SIG-M5 treated with dmso at 0.1 percent for 504 hours (cell line): ENCODE data around the gene VWA5B2.

Experiments
- DNase-seq: peaks from one replicate; lab custom pipeline; 2025; ENCODE audit not compliant: unreplicated experiment; lab: John Stamatoyannopoulos, UW

Gene VWA5B2

DNA sequence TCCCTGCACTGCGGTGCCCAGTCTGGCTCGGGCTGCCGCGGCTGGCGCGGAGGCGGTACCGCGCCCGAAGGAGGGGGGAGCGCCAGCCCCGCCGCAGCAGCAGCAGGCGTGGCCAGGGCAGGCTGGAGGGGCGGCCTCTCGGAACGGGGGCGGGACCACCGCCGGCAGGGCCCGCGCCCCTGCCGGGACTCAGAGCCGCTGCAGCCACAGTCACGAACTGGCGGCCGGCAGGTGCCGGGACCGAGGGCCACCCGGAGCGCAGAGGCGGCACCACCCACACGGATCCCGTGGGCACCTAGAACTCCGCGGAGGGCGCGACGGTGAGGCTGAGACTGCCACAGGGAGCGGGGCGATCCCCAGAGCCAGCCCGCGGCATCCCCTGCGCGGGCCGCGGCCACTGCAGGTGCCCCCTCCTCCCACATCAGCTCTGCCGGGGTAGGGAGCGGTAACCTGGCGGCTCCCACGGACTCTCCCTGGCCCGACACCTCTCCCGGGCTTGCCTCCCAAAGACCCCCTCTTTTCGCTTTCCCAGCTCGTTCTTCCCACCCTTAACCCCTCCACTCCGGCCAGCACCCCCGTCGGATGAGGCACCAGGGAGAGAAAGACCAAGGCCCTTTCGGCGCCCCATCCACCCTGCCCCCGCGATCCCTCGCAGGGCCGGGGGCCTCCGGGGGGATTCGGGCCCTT, at the start of gene VWA5B2:
VWA5B2 (plus strand) TSS at position 192 of the 687 bp plus-strand sequence. CDS start 944 bp downstream, outside the sequence.
- peak; percentile 58 for DNase-seq

DNA sequence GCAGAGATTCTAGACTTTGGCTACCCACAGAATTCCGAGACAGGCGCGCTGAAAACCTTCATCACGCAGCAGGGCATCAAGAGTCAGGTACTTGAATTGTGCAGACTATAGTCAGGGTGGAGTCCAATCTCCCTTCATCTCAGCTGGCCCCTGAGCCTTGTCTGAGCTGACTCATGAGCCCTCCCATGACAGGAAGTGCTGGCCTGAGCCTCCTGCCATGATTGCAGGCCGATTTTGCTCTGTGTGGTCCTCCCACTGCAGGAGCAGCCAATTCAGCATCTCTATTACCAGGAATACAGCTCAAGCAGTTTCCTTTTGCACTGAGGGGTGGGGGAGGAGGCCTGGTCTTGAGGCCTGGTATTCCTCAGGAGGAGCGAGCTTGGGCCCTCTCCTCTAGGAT, 49.2 kb upstream of the VWA5B2 start:
- no peak for DNase-seq

DNA sequence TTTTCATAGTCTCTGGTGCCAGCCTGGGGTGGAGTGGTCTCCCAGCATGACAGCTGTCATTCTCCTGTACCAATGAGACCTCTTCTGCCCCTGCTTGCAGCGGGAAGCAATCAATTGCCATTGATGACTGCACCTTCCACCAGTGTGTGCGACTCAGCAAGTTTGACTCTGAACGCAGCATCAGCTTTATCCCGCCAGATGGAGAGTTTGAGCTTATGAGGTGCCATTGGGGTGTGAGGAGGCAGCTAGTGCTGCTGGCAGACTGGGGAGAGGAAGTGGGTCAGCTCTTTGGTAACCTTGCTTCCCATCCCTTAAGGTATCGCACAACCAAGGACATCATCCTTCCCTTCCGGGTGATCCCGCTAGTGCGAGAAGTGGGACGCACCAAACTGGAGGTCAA, 47.8 kb upstream of the VWA5B2 start:
- DNase-seq, result no peak

DNA sequence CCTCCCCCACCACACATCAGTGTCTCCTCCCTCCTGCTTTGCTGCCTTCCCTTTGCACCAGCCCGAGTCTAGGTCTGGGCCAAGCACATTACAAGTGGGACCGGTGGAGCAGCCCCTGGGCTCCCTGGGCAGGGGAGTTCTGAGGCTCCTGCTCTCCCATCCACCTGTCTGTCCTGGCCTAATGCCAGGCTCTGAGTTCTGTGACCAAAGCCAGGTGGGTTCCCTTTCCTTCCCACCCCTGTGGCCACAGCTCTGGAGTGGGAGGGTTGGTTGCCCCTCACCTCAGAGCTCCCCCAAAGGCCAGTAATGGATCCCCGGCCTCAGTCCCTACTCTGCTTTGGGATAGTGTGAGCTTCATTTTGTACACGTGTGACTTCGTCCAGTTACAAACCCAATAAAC, 45.7 kb upstream of the VWA5B2 start:
- no peak for DNase-seq

DNA sequence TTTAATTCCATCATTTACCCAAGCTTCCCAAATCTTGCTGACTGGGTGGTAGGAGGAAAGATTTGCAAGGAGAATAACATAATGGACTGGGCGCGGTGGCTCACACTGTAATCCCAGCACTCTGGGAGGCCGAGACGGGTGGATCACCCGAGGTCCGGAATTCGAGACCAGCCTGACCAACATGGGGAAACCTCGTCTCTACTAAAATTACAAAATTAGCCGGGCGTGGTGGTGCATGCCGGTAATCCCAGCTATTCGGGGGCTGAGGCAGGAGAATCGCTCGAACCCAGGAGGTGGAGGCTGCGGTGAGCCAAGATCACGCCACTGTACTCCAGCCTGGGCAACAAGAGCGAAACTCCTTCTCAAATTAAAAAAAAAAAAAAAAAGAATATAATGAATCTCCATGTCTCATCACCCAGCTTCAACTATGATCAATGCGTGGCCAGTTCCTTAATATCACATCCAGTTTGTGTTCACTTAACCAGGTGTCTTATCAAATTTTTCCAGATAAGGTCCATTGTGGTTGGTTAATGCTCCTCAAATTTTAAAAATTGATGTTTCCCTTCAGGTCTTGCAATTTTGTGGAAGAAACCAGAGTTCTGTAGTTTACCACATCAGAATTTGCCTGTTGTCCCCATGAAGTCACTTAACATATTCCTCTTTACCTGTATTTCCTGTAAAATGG, 44.7 kb upstream of the VWA5B2 start:
- no peak for DNase-seq

DNA sequence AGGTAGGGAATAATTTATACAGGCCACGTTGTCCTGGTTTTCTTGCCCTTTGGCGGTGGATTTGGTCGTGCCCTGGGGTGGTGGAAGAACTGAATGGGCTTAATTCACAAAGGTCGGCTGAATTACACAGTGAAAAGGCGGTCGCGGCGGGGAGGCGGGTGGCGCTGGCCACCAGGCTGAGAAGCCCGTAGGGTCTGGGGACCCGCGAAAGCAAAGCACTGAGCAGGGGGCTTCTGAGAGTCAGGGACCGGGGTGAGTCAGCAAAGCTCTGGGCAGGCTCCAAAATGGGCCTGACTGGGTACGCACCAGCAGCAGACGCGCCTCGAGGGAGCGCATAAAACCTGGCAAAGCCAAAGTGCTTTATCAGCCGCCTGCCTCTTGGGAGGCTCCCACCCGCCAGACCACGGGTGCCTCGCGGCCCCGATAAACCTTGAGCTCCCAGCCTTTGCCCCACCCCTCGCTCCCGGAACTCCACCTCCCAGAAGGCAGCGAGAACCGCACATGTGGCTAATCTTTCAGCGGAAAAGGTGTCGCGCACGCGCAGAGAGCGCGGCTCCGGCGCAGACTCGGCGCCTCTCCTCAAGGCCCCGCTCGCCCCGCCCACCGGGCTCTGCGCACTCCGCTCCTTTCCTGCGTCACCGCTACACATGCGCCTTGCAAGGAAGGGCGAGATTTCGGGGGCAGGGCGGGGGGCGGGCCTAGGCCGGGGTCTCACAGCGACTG, 43.8 kb upstream of the VWA5B2 start:
- DNase-seq, result peak; percentile 98

DNA sequence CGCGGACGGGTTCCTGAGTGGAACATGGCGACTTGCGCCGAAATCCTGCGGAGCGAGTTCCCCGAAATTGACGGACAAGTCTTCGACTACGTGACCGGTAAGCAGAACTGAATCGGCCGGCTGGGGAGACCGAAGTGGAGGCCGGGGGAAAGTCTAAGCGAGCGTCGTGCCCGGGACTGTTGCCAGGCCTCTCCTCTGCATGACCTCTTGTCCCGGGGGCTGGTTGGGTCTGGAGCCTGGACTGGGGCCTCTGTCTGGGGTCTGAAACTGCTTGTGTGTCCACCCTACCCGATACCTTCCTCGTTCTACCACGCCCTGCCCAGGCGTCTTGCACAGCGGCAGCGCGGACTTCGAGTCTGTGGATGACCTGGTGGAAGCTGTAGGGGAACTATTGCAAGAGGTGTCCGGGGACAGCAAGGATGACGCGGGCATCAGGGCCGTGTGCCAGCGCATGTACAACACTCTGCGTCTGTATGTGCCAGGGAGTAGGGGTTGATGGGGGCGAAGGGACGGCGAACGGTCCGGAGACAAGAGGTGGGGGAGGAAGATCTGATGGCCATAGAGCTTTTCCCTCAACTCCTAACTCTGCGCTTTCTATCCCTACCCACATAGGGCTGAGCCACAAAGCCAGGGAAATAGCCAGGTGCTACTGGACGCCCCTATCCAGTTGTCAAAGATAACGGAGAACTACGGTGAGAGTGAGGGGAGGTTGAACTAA, 43.0 kb upstream of the VWA5B2 start, which contains the start of gene ABCF3:
ABCF3 (plus strand) TSS at position 16 of the 718 bp plus-strand sequence; CDS start at position 25, 9 bp downstream.
- no peak for DNase-seq

DNA sequence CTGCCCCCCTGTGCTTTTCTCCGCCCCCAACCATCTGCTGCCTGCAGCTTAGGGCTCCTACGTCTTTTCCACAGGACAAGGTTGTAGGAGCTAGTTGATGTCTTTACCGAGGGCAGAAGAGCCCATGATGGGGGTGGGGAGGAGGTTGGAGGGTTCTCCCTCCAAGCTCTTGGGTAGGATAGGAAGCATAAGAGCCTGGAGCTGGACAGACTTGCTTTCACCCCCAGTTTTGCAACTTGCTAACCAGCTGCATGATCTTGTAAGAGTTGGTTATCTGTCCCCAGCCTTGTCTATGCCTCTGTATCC, 42.5 kb upstream of the VWA5B2 start:
- DNase-seq, result peak; percentile 31

DNA sequence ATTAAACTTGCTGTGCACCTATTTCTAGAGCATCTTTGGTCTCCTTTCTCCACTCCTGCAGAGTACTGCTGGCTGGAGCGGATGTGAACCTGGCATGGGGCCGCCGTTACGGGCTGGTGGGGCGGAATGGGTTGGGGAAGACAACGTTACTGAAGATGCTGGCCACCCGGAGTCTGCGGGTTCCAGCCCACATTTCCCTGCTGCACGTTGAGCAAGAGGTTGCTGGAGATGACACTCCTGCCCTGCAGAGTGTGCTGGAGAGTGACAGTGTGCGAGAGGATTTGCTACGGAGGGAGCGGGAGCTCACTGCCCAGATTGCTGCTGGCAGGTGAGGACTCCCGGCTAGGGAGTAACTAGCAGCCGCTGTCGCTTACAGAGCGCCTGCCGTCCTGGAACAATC, 41.3 kb upstream of the VWA5B2 start:
- no peak for DNase-seq

DNA sequence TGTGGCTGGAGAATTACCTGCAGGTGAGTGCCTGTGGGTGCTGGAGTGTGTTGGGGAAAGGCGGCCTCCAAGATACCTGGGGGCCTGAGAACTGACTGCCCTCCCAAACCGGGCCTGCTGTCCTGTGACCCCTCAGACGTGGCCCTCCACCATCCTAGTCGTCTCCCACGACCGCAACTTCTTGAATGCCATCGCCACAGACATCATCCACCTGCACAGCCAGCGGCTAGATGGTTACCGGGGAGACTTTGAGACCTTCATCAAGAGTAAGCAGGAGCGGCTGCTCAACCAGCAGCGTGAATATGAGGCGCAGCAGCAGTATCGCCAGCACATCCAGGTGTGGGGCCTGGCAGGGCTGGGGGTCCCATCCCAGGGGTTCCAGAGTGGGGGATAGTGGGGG, 40.0 kb upstream of the VWA5B2 start:
- DNase-seq, result no peak

DNA sequence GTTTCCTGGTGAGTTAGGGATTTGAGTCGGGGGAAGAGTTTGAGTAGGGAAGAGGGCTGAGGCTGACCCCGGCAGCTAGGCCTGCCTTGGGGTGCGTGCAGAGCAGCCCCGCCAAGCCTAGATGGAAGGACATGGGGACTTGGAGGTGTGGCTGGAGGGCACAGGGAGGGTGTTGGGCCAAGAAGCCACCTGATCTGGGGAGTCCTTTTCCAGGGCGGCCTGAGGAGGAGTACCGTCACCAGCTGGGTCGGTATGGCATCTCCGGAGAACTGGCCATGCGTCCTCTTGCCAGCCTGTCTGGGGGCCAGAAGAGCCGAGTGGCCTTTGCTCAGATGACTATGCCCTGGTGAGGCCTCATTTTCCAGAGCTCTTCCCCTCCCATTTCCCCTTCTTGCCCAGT, 36.5 kb upstream of the VWA5B2 start:
- no peak for DNase-seq

DNA sequence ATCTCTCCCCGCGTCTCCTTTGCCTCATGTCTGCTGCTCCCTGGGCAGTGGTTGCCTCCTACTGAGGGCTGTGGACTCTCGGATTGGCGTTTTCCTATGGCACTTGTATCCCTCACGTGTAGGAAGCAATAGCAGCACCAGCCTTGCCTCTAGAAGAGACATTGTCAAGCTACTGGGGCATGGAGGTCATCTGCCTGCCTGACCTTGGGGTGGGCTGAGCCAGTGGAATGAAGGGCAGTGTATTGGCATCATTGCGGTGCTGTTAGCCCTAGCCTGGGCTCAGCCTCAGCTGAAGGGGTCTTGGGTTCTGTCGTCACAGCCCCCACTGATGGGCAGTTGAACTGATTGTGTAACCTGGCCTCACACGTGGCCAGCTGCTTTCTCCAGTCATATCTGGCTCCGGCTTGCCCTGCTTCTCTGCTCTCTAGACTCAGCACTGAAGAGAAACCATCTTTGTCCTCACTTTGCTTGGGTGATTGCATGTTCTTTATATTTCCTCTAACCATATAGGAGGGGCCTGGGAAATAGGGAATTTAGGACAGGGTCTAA, 35.3 kb upstream of the VWA5B2 start:
- DNase-seq, result no peak

DNA sequence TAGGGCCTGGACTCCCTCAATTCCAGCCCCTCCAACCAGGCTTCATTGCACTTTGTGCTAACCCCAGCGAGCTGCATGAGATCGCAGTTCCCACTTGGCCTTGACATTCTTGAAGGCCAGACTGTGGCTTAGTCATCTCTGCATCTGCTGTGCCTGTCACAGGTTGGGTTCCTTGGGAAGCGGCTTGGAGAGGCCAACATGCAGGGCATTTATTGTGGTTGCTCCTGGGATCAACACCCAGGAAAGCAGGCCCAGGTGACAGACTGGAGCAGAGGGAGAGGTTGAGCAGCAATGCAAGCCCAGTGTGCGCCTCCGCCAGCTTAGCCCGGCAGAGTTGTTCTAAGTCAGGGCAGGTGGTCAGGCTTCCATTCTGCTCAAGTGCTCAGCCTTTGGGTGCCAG, 32.8 kb upstream of the VWA5B2 start:
- DNase-seq, result no peak

DNA sequence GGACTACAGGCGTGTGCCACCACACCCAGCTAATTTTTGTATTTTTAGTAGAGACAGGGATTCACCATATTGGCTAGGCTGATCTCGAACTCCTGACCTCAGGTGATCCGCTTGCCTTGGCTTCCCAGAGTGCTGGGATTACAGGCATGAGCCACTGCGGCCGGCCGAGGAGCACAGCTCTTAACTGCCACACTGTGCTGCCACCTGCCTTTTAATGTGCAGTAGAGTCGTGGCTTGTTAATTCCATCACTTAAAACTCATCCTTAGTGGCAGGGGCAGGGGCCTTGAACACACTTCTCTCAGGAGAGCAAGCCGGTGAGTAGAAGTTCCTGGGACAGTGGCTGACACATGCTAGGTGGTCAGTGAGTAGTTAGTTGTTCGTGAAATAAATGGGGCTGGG, 30.9 kb upstream of the VWA5B2 start:
- no peak for DNase-seq

DNA sequence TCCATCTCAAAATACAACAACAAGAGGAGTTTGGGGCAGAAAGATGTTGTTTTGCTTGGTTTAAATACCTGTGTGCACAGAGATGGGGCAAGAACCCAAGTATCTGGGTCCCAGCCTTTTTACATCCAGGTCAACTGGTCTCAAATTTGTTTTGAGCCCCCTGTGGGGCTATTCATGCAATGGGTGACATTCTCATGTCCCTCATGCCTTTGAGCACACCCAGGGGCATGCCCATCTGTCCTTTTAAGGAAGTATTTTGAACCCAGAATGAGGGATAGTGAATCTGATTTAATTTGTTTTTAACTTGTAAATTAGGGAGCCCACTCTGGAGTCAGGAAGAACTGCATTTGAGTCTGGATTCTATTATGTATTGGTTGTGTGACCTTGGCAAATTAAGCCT, 28.6 kb upstream of the VWA5B2 start:
- no peak for DNase-seq

DNA sequence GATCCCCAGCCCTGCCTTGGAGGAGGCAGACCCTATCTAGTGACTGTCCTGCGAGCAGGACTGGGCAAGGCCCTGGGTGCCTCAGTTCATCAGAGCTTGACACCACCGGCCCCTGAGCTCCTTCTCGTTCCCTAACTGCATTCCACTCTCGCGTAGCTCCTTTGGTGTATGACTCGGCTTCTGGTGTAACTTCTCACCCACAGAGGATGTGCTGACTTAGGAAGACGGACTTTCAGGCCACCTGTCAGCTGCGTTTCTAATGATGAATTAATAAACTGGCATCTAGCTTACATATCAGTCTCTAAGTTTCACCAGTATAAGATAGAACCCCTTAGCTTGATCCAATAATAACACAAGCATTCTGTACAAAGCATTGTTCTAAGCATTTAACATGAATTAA, 25.9 kb upstream of the VWA5B2 start:
- no peak for DNase-seq

DNA sequence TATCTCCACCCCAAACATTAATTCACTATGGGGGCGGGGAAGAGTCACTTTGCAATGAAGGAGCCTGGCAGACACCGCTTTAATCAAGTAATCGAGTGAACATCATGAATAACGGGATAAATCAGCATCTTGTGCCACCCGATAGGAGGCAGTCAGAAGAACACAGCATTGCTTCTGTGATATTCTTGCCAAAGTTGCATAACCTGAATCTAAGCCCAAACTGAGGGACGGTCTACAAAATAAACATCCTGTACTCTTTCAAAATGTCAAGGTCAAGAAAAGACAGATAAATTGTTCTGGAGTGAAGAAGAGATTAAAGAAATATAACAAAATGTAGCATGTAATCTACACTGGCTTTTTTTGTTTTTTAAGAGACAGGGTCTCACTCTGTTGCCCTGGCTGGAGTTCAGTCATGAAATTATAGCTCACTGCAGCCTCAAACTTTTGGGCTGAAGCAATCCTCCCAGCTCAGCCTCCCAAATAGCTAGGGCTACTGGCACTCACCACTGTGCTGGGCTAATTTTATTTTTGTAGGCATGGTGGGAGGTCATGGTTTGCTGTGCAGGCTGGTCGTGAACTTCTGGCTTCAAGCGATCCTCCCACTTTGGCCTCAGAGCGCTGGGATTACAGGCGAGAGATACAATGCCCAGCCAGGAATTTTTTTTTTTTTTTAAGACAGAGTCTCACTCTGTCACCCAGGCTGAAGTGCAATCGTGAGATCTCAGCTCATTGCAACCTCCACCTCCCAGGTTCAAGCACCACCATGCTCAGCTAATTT, 20.1 kb upstream of the VWA5B2 start:
- DNase-seq, result no peak

DNA sequence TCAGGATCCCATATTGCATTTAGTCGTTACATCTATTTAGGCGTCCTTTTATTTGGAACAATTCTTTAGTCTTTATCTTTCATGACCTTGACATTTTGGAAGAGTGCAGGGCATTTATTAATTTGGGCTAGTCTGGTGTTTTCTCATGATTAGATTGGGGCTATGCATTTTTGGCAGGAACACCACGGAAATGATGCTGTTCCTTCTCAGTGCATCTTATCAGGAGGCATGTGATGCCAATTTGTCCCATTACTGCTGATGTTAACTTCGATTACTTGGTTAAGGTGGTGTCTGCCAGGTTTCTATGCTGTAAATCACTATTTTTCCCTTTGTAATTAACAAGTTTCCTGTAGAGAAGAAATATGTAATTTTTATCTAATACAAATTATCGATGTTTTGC, 18.1 kb upstream of the VWA5B2 start:
- DNase-seq, result no peak

DNA sequence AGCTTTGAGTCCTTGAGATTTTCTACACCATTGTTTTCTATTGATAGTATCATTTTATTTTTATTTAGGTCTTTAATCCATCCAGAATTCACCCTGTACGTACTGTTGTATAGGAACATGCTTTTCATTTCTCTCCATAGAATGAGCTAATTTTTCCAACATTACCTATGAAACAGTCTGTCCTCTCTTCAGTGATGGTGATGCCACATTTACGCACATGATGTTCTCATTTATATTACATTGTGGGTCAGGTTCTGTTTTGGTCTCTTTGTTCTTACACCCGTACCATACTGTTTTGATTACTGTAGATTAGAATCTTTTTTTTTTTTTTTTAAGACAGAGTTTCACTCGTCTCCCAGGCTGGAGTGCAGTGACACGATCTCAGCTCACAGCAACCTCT, 17.7 kb upstream of the VWA5B2 start:
- no peak for DNase-seq

DNA sequence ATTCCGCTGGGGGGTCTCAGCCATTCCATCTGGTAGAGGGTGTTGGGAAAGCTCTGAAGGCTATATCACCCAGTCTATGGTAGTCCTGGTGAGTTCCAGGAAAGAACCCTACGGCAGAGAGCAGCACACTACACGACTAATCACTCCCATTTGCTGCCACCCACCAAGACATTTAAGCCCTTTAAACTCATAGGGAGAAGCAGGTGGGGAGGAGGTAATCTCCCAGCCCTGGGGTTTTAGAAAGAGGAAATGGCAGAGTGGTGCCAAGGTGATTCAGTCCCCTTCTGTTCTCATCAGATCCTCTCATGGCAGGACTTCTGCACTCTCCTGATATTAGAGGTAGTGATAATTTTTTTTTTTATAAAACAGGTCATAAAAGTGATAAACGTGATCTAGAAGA, 10.6 kb upstream of the VWA5B2 start:
- no peak for DNase-seq

DNA sequence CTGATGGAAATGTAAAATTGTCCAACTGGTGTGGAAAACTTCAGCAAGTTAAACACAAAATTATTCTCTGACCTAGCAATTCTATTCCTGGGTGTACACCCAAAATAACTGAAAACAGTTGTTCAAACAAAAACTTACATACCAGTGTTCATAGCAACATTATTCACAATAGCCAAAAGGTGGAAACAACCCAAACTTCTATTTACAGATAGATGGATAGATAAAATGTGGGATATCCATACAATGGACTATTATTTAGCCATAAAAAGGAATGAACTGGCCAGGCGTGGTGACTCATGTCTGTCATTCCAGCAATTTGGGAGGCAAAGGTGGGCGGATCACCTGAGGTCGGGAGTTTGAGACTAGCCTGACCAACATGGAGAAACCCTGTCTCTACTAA, 6.9 kb upstream of the VWA5B2 start:
- no peak for DNase-seq
